AG08396 (cell line): ENCODE data around the gene TSGA10IP.

Experiments used
- DNase-seq: peaks from one replicate; pipeline ENCODE4 v3.0.0; 2012; ENCODE audit warnings: low spot score, mixed read lengths

Gene TSGA10IP

GRCh38 chr11:65945430-65945911 lies at the start of gene TSGA10IP:
TSS of gene TSGA10IP (plus strand) at chr11:65945480. CDS start at chr11:65945676, 196 bp downstream.
- DNase-seq = no peak

- DNase-seq = no peak
Measured at GRCh38 chr11:65895482-65895981, 49.7 kb upstream of the TSGA10IP start.

- no peak for DNase-seq
Measured at GRCh38 chr11:65896034-65896999, 49.0 kb upstream of the TSGA10IP start.

GRCh38 chr11:65897020-65897471 lies 48.2 kb upstream of the TSGA10IP start:
- no peak for DNase-seq

GRCh38 chr11:65898656-65899355 lies 46.5 kb upstream of the TSGA10IP start:
- no peak for DNase-seq

- DNase-seq = peak; percentile 86
Measured at GRCh38 chr11:65899356-65900124, 45.7 kb upstream of the TSGA10IP start.

- DNase-seq = peak; percentile 95
Measured at GRCh38 chr11:65900125-65900898, 45.0 kb upstream of the TSGA10IP start, which contains the start of gene FOSL1. TSS of gene FOSL1 (minus strand) at chr11:65900388. CDS start at chr11:65900339, 49 bp downstream.

- no peak for DNase-seq
Measured at GRCh38 chr11:65900899-65901180, 44.4 kb upstream of the TSGA10IP start.

GRCh38 chr11:65903068-65903481 lies 42.2 kb upstream of the TSGA10IP start:
- DNase-seq = peak; percentile 85

- DNase-seq = no peak
Measured at GRCh38 chr11:65903715-65904114, 41.6 kb upstream of the TSGA10IP start.

- no peak for DNase-seq
Measured at GRCh38 chr11:65906602-65907001, 38.7 kb upstream of the TSGA10IP start.

GRCh38 chr11:65907878-65908277 lies 37.4 kb upstream of the TSGA10IP start:
- no peak for DNase-seq

- peak; percentile 82 for DNase-seq
Measured at GRCh38 chr11:65911682-65912568, 33.4 kb upstream of the TSGA10IP start.

GRCh38 chr11:65912845-65913244 lies 32.4 kb upstream of the TSGA10IP start:
- no peak for DNase-seq

- DNase-seq = no peak
Measured at GRCh38 chr11:65915101-65915820, 30.0 kb upstream of the TSGA10IP start.

GRCh38 chr11:65915821-65916251 lies 29.4 kb upstream of the TSGA10IP start:
- peak; percentile 93 for DNase-seq

- DNase-seq = no peak
Measured at GRCh38 chr11:65916391-65916790, 28.9 kb upstream of the TSGA10IP start.

GRCh38 chr11:65917077-65917433 lies 28.2 kb upstream of the TSGA10IP start:
- no peak for DNase-seq
